ENCODE measurements around the gene AMZ1.

Gene AMZ1

GRCh38 chr7:2687881-2688318, at the start of gene AMZ1:
Gene AMZ1, plus strand, starts transcription at chr7:2688202. Its CDS starts 12,250 bp downstream, at chr7:2700452.
- no peak for DNase-seq (ENCODE audit: low read depth in 2 of 2)

- DNase-seq (ENCODE audit: low read depth in 2 of 2) = no peak
These were observed 49.6 kb upstream of the AMZ1 start for GRCh38 chr7:2638224-2638991.

GRCh38 chr7:2639181-2639681, 48.8 kb upstream of the AMZ1 start:
- no peak for DNase-seq (ENCODE audit: low read depth in 2 of 2)

GRCh38 chr7:2639695-2640481, 48.1 kb upstream of the AMZ1 start:
- DNase-seq (ENCODE audit: low read depth in 2 of 2) = no peak

- DNase-seq (ENCODE audit: low read depth in 2 of 2) = no peak
These were observed 47.5 kb upstream of the AMZ1 start for GRCh38 chr7:2640482-2640830.

- no peak for DNase-seq (ENCODE audit: low read depth in 2 of 2)
These were observed 47.1 kb upstream of the AMZ1 start for GRCh38 chr7:2640846-2641316.

GRCh38 chr7:2641406-2642393, 46.3 kb upstream of the AMZ1 start:
- no peak for DNase-seq (ENCODE audit: low read depth in 2 of 2)

- DNase-seq (ENCODE audit: low read depth in 2 of 2) = no peak
These were observed 44.4 kb upstream of the AMZ1 start for GRCh38 chr7:2643386-2644219.

- DNase-seq (ENCODE audit: low read depth in 2 of 2) = no peak
These were observed 43.8 kb upstream of the AMZ1 start for GRCh38 chr7:2644220-2644561.

GRCh38 chr7:2644562-2645273, 43.3 kb upstream of the AMZ1 start:
- DNase-seq (ENCODE audit: low read depth in 2 of 2) = no peak

- no peak for DNase-seq (ENCODE audit: low read depth in 2 of 2)
These were observed 42.6 kb upstream of the AMZ1 start for GRCh38 chr7:2645274-2645868.

- no peak for DNase-seq (ENCODE audit: low read depth in 2 of 2)
These were observed 41.7 kb upstream of the AMZ1 start for GRCh38 chr7:2646336-2646679.

GRCh38 chr7:2646680-2647571, 41.1 kb upstream of the AMZ1 start:
- DNase-seq (ENCODE audit: low read depth in 2 of 2) = no peak

- DNase-seq (ENCODE audit: low read depth in 2 of 2) = no peak
These were observed 40.3 kb upstream of the AMZ1 start for GRCh38 chr7:2647594-2648172.

GRCh38 chr7:2649139-2649838, 38.7 kb upstream of the AMZ1 start:
- no peak for DNase-seq (ENCODE audit: low read depth in 2 of 2)

- no peak for DNase-seq (ENCODE audit: low read depth in 2 of 2)
These were observed 38.0 kb upstream of the AMZ1 start for GRCh38 chr7:2649991-2650390.

- no peak for DNase-seq (ENCODE audit: low read depth in 2 of 2)
These were observed 37.6 kb upstream of the AMZ1 start for GRCh38 chr7:2650451-2650850.

GRCh38 chr7:2651336-2651735, 36.7 kb upstream of the AMZ1 start:
- no peak for DNase-seq (ENCODE audit: low read depth in 2 of 2)
